IMR-90 (cell line): ENCODE data around the gene OLFM3. TPM values are rescaled to one million over a fixed set of nuclear protein-coding genes. Genes with fewer than 3 reads are reported as not detected.

Experiments used
- ATAC-seq: fragments of 200-7000 bp; cut with Tn5 transposase; 2 replicates; pipeline ENCODE4 v1.9.1; 2020; ENCODE audit warnings: low read depth, mild to moderate bottlenecking, moderate library complexity
- BruUV-seq: library from RNA; stranded (reverse); fragments of 400-500 nt; replicated peaks from 2 replicates; lab custom pipeline; 2021; lab: Mats Ljungman, UMichigan
- CTCF ChIA-PET: fragments of 300-600 bp; formaldehyde crosslinking; extraction: SDS; loops from one replicate; lab custom pipeline; 2021; ENCODE audit warnings: antibody characterized with exemption; lab: Yijun Ruan, JAX
- POLR2A ChIA-PET: fragments of 300-600 bp; sonication (Branson Sonifier 250); formaldehyde crosslinking; loops from one replicate; lab custom pipeline; 2022; ENCODE audit warnings: antibody characterized with exemption; ENCODE audit not compliant: unreplicated experiment; lab: Charles Lee
- DNase-seq: peaks from one replicate; pipeline ENCODE4 v3.0.0; 2013
- H2AFZ ChIP-seq: replicated peaks from 2 replicates; pipeline ENCODE3; 2013; ENCODE audit warnings: low read length, mild to moderate bottlenecking; ENCODE audit not compliant: poor library complexity
- H2AK5ac ChIP-seq: 2 replicates; pipeline ENCODE4 v1.6.1; 2013; ENCODE audit warnings: low read depth, low read length, inconsistent platforms
- H2AK9ac ChIP-seq: replicated peaks from 2 replicates; pipeline ENCODE3; 2013; ENCODE audit warnings: mild to moderate bottlenecking, low read depth, low read length, moderate library complexity; ENCODE audit not compliant: poor library complexity
- H2BK120ac ChIP-seq: 2 replicates; pipeline ENCODE4 v1.6.1; 2013; ENCODE audit warnings: low read depth, low read length, inconsistent platforms
- H2BK15ac ChIP-seq: 3 replicates; pipeline ENCODE4 v1.6.1; 2013; ENCODE audit warnings: low read depth, low read length, inconsistent platforms
- H2BK20ac ChIP-seq: 2 replicates; pipeline ENCODE4 v1.6.1; 2013; ENCODE audit warnings: low read depth, mild to moderate bottlenecking, inconsistent platforms, low read length, moderate library complexity
- H2BK5ac ChIP-seq: 2 replicates; pipeline ENCODE4 v1.6.1; 2013; ENCODE audit warnings: mild to moderate bottlenecking, low read depth, low read length, inconsistent platforms; ENCODE audit not compliant: poor library complexity, severe bottlenecking
- H3K14ac ChIP-seq: replicated peaks from 2 replicates; pipeline ENCODE4 v1.6.1; 2013; ENCODE audit warnings: low read depth, low read length, inconsistent platforms
- H3K18ac ChIP-seq: 2 replicates; pipeline ENCODE4 v1.6.1; 2013; ENCODE audit warnings: low read depth, low read length, control low read depth
- H3K23ac ChIP-seq: 2 replicates; pipeline ENCODE4 v1.6.1; 2013; ENCODE audit warnings: low read depth, low read length, inconsistent platforms
- H3K27ac ChIP-seq: 2 replicates; pipeline ENCODE4 v1.5.1; 2013; ENCODE audit warnings: mild to moderate bottlenecking, control low read depth, low read length; ENCODE audit not compliant: insufficient read depth
- H3K27me3 ChIP-seq: 2 replicates; pipeline ENCODE4 v1.6.1; 2013; ENCODE audit warnings: low read length; ENCODE audit not compliant: control insufficient read depth, insufficient read depth
- H3K36me3 ChIP-seq: 2 replicates; pipeline ENCODE4 v1.6.1; 2013; ENCODE audit warnings: low read length, mixed read lengths; ENCODE audit not compliant: control insufficient read depth, insufficient read depth
- H3K4ac ChIP-seq: 2 replicates; pipeline ENCODE4 v1.6.1; 2013; ENCODE audit warnings: low read depth, low read length, inconsistent platforms
- H3K4me1 ChIP-seq: 2 replicates; pipeline ENCODE4 v1.6.1; 2013; ENCODE audit warnings: low read length, mixed read lengths; ENCODE audit not compliant: control insufficient read depth, insufficient read depth
- H3K4me2 ChIP-seq: 2 replicates; pipeline ENCODE4 v1.6.1; 2013; ENCODE audit warnings: low read depth, mild to moderate bottlenecking, control low read depth, low read length, moderate library complexity
- H3K4me3 ChIP-seq: 2 replicates; pipeline ENCODE4 v1.5.1; 2013; ENCODE audit warnings: low read depth, mild to moderate bottlenecking, control low read depth, low read length, moderate library complexity; ENCODE audit not compliant: insufficient read depth
- H3K56ac ChIP-seq: 2 replicates; pipeline ENCODE4 v1.6.1; 2013; ENCODE audit warnings: low read length, inconsistent platforms; ENCODE audit not compliant: insufficient read depth; ENCODE audit errors: extremely low read depth
- H3K79me1 ChIP-seq, 2 experiments: 2 replicates each; pipeline ENCODE4 v1.6.1; 2013; ENCODE audit warnings: low read length in 2 of 2, inconsistent platforms in 1 of 2, low read depth in 1 of 2
- H3K9ac ChIP-seq: 2 replicates; pipeline ENCODE4 v1.6.1; 2013; ENCODE audit warnings: low read depth, low read length, control low read depth
- H3K9me1 ChIP-seq: 2 replicates; pipeline ENCODE4 v1.6.1; 2013; ENCODE audit warnings: low read length, inconsistent platforms; ENCODE audit not compliant: insufficient read depth
- H3K9me3 ChIP-seq: 2 replicates; pipeline ENCODE4 v1.6.1; 2013; ENCODE audit warnings: low read length; ENCODE audit not compliant: control insufficient read depth, insufficient read depth
- H4K20me1 ChIP-seq: 2 replicates; pipeline ENCODE4 v1.6.1; 2013; ENCODE audit warnings: low read length, inconsistent platforms; ENCODE audit not compliant: insufficient read depth
- H4K5ac ChIP-seq: 2 replicates; pipeline ENCODE4 v1.6.1; 2013; ENCODE audit warnings: mild to moderate bottlenecking, low read depth, low read length, control low read depth
- H4K8ac ChIP-seq, 2 experiments: 2 replicates each; pipeline ENCODE4 v1.6.1; 2013; ENCODE audit warnings: low read depth in 2 of 2, low read length in 2 of 2, control low read depth in 1 of 2, inconsistent platforms in 1 of 2
- H4K91ac ChIP-seq: 2 replicates; pipeline ENCODE4 v1.6.1; 2013; ENCODE audit warnings: low read depth, low read length, inconsistent platforms; ENCODE audit not compliant: insufficient read depth
- BHLHE40 ChIP-seq: fragments of 150-350 bp; IDR thresholded peaks from 2 replicates; pipeline ENCODE4 v1.6.1; 2016; ENCODE audit warnings: mild to moderate bottlenecking, low read depth, low read length
- CHD1 ChIP-seq: IDR thresholded peaks from 2 replicates; pipeline ENCODE4 v1.6.1; 2012; ENCODE audit warnings: low read depth, low read length, improper control_type of control experiment
- FOS ChIP-seq: fragments of 150-350 bp; IDR thresholded peaks from 2 replicates; pipeline ENCODE4 v1.6.1; 2016; ENCODE audit warnings: low read depth, low read length
- MAFK ChIP-seq: IDR thresholded peaks from 2 replicates; pipeline ENCODE4 v1.6.1; 2012; ENCODE audit warnings: low read depth, low read length, improper control_type of control experiment
- MXI1 ChIP-seq: IDR thresholded peaks from 2 replicates; pipeline ENCODE4 v1.6.1; 2012; ENCODE audit warnings: low read depth, mild to moderate bottlenecking, low read length, moderate library complexity, borderline replicate concordance
- NFE2L2 ChIP-seq: fragments of 150-350 bp; IDR thresholded peaks from 2 replicates; pipeline ENCODE4 v1.6.1; 2016; ENCODE audit warnings: low read depth, mild to moderate bottlenecking, low read length
- POLR2A ChIP-seq: IDR thresholded peaks from 2 replicates; pipeline ENCODE4 v1.6.1; 2012; ENCODE audit warnings: mild to moderate bottlenecking, low read depth, low read length
- SMC3 ChIP-seq: fragments of 150-350 bp; IDR thresholded peaks from 2 replicates; pipeline ENCODE4 v1.6.1; 2016; ENCODE audit warnings: low read depth, mild to moderate bottlenecking, antibody characterized with exemption, low read length, moderate library complexity
- WGBS, 2 experiments: methylation state at CpG; one replicate each; pipeline versions ENCODE4 v1.1.5 to v1.1.7; 2013; ENCODE audit warnings: missing lambda C conversion rate in 2 of 2; ENCODE audit not compliant: insufficient read length in 1 of 2; ENCODE audit errors: extremely low coverage in 2 of 2; 5-methylcytosine and 5-hydroxymethylcytosine counted together
- dilution Hi-C: fragments of 300-500 bp; cut with HindIII; formaldehyde crosslinking; loops from one replicate; pipeline ENCODE4 v1.14.3; 2018; ENCODE audit warnings: low sequenced_read_pairs; ENCODE audit not compliant: unreplicated experiment
- in situ Hi-C: fragments of 300-500 bp; cut with MboI; formaldehyde crosslinking; loops from 3 replicates; pipeline ENCODE4 v1.14.3; 2019; ENCODE audit warnings: low sequenced_read_pairs, inconsistent platforms, mixed read lengths
- intact Hi-C: fragments of 100-400 bp; cut with micrococcal nuclease; formaldehyde crosslinking; loops from 2 replicates; pipeline ENCODE4 v1.10.0; 2022
- polyA plus RNA-seq, 3 experiments: library from polyadenylated mRNA; depleted of rRNA; stranded (reverse); fragments of >200 nt; gene quantifications; 2 replicates each; pipeline ENCODE4 v1.2.3, GENCODE V29; 2012; ENCODE audit warnings: low replicate concordance in 1 of 3
- total RNA-seq: library from RNA; depleted of rRNA; stranded (reverse); fragments of >200 nt; gene quantifications from 2 replicates; pipeline ENCODE4 v1.2.3, GENCODE V29; 2012

OLFM3 gene
- total and polyA plus RNA-seq, 2 of the 4 experiments (the other 2 are of a cell fraction) = not detected

DNA sequence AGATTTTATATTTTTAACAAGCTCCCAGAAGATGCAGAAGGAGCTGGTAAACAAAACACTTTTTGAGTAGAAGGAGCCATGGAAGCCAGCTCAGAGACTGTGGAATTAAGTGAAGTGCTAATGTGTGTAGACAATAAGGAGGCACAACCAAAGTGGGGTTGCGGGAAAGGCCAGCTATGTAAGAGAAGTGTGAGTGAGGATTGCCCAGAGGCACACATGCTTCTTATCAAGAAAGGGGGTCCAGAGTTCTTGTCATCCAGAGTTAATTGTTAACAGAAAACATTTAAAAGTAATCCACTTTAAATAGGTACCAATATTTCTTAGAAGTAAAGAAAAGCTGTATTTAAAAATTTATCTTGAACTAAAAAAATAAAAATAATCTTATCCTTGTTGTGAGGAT is 136.8 kb downstream of the OLFM3 start:
- no peaks in the 10 kb centered on the region for H4K20me1 ChIP-seq
- H3K9me1 ChIP-seq = no peaks in the 10 kb centered on the region
- WGBS, 2 experiments = no CpG with 5 or more reads among the region's 1 CpG
- H2AFZ ChIP-seq = no peak overlapping the region
- H3K9me3 ChIP-seq = no peaks in the 10 kb centered on the region
- no peak for ATAC-seq
- in situ Hi-C loops (no loop called here), dilution Hi-C loops (no loop called here), intact Hi-C loops (no loop called here)
- H4K91ac ChIP-seq = no peak overlapping the region
- H3K9ac ChIP-seq = no peak overlapping the region
- ChIA-PET CTCF (no interaction called here), POLR2A (no interaction called here)
- H4K5ac ChIP-seq = no peak overlapping the region
- no peak overlapping the region for H2BK5ac ChIP-seq
- H2AK9ac ChIP-seq = no peak overlapping the region
- no peaks in the 10 kb centered on the region for H3K79me1 ChIP-seq
- H4K8ac ChIP-seq = no peak overlapping the region
- no peak overlapping the region for H2AK5ac ChIP-seq
- no peak overlapping the region for H3K14ac ChIP-seq
- H2BK20ac ChIP-seq = no peak overlapping the region
- no peaks in the 10 kb centered on the region for H3K4me1 ChIP-seq
- no peak overlapping the region for H3K27ac ChIP-seq
- no peak overlapping the region for H3K4me3 ChIP-seq
- no peaks in the 10 kb centered on the region for H3K36me3 ChIP-seq
- H3K27me3 ChIP-seq = no peaks in the 10 kb centered on the region
- no peak overlapping the region for H2BK15ac ChIP-seq
- DNase-seq = no peak
- H2BK120ac ChIP-seq = no peak overlapping the region
- no peak overlapping the region for H3K4ac ChIP-seq
- H3K18ac ChIP-seq = no peak overlapping the region
- no peak overlapping the region for H3K23ac ChIP-seq
- H3K56ac ChIP-seq = no peak overlapping the region
- no TSS peak for BruUV-seq
- TF ChIP-seq MAFK = no peak
- TF ChIP-seq MXI1 = no peak
- no peak for TF ChIP-seq SMC3
- TF ChIP-seq NFE2L2 = no peak
- no peak for TF ChIP-seq FOS
- no peak for TF ChIP-seq CHD1
- TF ChIP-seq POLR2A = no peak
- no peak for TF ChIP-seq BHLHE40
- no peak overlapping the region for H3K4me2 ChIP-seq
